GM20000 (cell line): Measurements from ENCODE around the gene GOLGA6B.
"Not testable (repeated sequence)": the region's sequence is repeated elsewhere in the genome, so short reads cannot be mapped to it uniquely, and the experiment has no call there.

Experiments
- DNase-seq: peaks from one replicate; pipeline ENCODE4 v3.0.0; 2012; ENCODE audit warnings: low spot score
- CTCF ChIP-seq: IDR thresholded peaks from 2 replicates; pipeline ENCODE4 v1.5.1; 2012; ENCODE audit warnings: mild to moderate bottlenecking, control low read depth; ENCODE audit errors: extremely low read depth, missing control alignments

Gene GOLGA6B

GRCh38 chr15:72706266-72706665 lies 51.8 kb downstream of the GOLGA6B start:
- no peak for DNase-seq
- TF ChIP-seq CTCF = no peak

- DNase-seq = not testable (repeated sequence)
These were observed 54.2 kb downstream of the GOLGA6B start for GRCh38 chr15:72708551-72709303.
